Measurements from ENCODE around the gene SCG5.

DNA sequence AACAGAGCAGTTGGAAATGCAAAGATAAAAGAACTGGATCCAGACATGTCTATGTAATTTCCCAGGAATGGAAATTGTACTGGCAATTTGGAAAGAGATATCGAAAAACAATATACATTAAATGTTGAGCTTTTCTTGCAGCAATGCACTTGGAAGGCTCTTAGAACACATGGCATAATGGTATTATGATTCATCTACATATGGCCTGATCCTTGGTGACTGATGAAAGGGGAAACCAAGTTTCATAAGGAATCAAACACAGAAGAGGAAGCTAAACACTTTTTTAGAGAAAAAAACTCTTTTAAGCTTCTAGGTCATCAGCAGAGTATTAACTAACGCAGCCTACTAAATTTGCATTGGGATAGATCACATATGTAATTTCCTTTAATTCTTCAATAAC, 63.9 kb downstream of the SCG5 start:
- TF ChIP-seq FOXM1 (IDR thresholded peaks at IDR 0.05; ENCODE audit: low read depth, low read length) (no peak), YY1 (IDR thresholded peaks at IDR 0.05; ENCODE audit: low read depth, low read length) (no peak), MXI1 (IDR thresholded peaks at IDR 0.05; ENCODE audit: low read depth, low read length) (no peak), RB1 (IDR thresholded peaks at IDR 0.05; ENCODE audit: borderline replicate concordance) (no peak), RAD21 (IDR thresholded peaks at IDR 0.05; ENCODE audit: insufficient read depth, low read depth, low read length) (no peak), NFIC (IDR thresholded peaks at IDR 0.05; ENCODE audit: low read depth, low read length) (no peak)
- TF ChIP-seq, protein P1, sequence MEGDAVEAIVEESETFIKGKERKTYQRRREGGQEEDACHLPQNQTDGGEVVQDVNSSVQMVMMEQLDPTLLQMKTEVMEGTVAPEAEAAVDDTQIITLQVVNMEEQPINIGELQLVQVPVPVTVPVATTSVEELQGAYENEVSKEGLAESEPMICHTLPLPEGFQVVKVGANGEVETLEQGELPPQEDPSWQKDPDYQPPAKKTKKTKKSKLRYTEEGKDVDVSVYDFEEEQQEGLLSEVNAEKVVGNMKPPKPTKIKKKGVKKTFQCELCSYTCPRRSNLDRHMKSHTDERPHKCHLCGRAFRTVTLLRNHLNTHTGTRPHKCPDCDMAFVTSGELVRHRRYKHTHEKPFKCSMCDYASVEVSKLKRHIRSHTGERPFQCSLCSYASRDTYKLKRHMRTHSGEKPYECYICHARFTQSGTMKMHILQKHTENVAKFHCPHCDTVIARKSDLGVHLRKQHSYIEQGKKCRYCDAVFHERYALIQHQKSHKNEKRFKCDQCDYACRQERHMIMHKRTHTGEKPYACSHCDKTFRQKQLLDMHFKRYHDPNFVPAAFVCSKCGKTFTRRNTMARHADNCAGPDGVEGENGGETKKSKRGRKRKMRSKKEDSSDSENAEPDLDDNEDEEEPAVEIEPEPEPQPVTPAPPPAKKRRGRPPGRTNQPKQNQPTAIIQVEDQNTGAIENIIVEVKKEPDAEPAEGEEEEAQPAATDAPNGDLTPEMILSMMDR (IDR thresholded peaks at IDR 0.05 in 2 of 3, conservative IDR thresholded peaks at IDR 0.05 in 1 of 3; ENCODE audit: control insufficient read depth in 2 of 3, extremely low read depth in 1 of 3, insufficient read depth in 1 of 3, low read depth in 3 of 3, low read length in 3 of 3) = no peak
